ENCODE measurements around the gene TMEM236.

The TMEM236 gene

GRCh38 chr10:17733620-17734019, 18.4 kb upstream of the TMEM236 start:
- Histone ChIP-seq H3K9me3 (ENCODE audit: insufficient read depth, low read length) (no peaks in the 10 kb centered on the region), H3K4me1 (ENCODE audit: insufficient read depth, insufficient read length) (no peaks in the 10 kb centered on the region), H3K36me3 (ENCODE audit: insufficient read depth, insufficient read length, low read length) (no peaks in the 10 kb centered on the region), H3K4me3 (ENCODE audit: insufficient read length, low read depth) (no peak overlapping the region), H3K9ac (ENCODE audit: insufficient read length, low read depth) (no peak overlapping the region), H3K27me3 (ENCODE audit: insufficient read depth, insufficient read length) (no peaks in the 10 kb centered on the region)
- TF ChIP-seq SUZ12 (IDR thresholded peaks at IDR 0.05; ENCODE audit: extremely low read depth, insufficient read depth, insufficient read length) (no peak), YY1 (IDR thresholded peaks at IDR 0.05; ENCODE audit: insufficient read depth, insufficient read length) (no peak), ZNF274 (IDR thresholded peaks at IDR 0.05; ENCODE audit: low read depth, low read length) (no peak)
- no peak for DNase-seq (ENCODE audit: low read depth, low spot score)

GRCh38 chr10:17734432-17735080, 17.4 kb upstream of the TMEM236 start:
- no peaks in the 10 kb centered on the region for H3K9me3 ChIP-seq (ENCODE audit: insufficient read depth, low read length)
- no peaks in the 10 kb centered on the region for H3K4me1 ChIP-seq (ENCODE audit: insufficient read depth, insufficient read length)
- H3K4me3 ChIP-seq (ENCODE audit: insufficient read length, low read depth): no peak overlapping the region
- DNase-seq (ENCODE audit: low read depth, low spot score): no peak
- no peaks in the 10 kb centered on the region for H3K27me3 ChIP-seq (ENCODE audit: insufficient read depth, insufficient read length)
- no peaks in the 10 kb centered on the region for H3K36me3 ChIP-seq (ENCODE audit: insufficient read depth, insufficient read length, low read length)
- no peak for TF ChIP-seq YY1 (IDR thresholded peaks at IDR 0.05; ENCODE audit: insufficient read depth, insufficient read length)
- TF ChIP-seq SUZ12 (IDR thresholded peaks at IDR 0.05; ENCODE audit: extremely low read depth, insufficient read depth, insufficient read length): no peak
- no peak for TF ChIP-seq ZNF274 (IDR thresholded peaks at IDR 0.05; ENCODE audit: low read depth, low read length)
- H3K9ac ChIP-seq (ENCODE audit: insufficient read length, low read depth): no peak overlapping the region

GRCh38 chr10:17735166-17735941, 16.6 kb upstream of the TMEM236 start:
- no peaks in the 10 kb centered on the region for H3K36me3 ChIP-seq (ENCODE audit: insufficient read depth, insufficient read length, low read length)

GRCh38 chr10:17736223-17736622, 15.8 kb upstream of the TMEM236 start:
- Histone ChIP-seq H3K27me3 (ENCODE audit: insufficient read depth, insufficient read length) (no peaks in the 10 kb centered on the region), H3K9me3 (ENCODE audit: insufficient read depth, low read length) (no peaks in the 10 kb centered on the region)

More at GRCh38 chr10:17735166-17735941, 16.6 kb upstream of the TMEM236 start:
- H3K4me3 ChIP-seq (ENCODE audit: insufficient read length, low read depth): no peak overlapping the region
- H3K9ac ChIP-seq (ENCODE audit: insufficient read length, low read depth): no peak overlapping the region
- no peak for DNase-seq (ENCODE audit: low read depth, low spot score)
- H3K27me3 ChIP-seq (ENCODE audit: insufficient read depth, insufficient read length): no peaks in the 10 kb centered on the region
- no peaks in the 10 kb centered on the region for H3K9me3 ChIP-seq (ENCODE audit: insufficient read depth, low read length)
- TF ChIP-seq YY1 (IDR thresholded peaks at IDR 0.05; ENCODE audit: insufficient read depth, insufficient read length) (no peak), SUZ12 (IDR thresholded peaks at IDR 0.05; ENCODE audit: extremely low read depth, insufficient read depth, insufficient read length) (no peak), ZNF274 (IDR thresholded peaks at IDR 0.05; ENCODE audit: low read depth, low read length) (no peak)
- no peaks in the 10 kb centered on the region for H3K4me1 ChIP-seq (ENCODE audit: insufficient read depth, insufficient read length)

GRCh38 chr10:17737027-17737965, 14.7 kb upstream of the TMEM236 start:
- Histone ChIP-seq H3K9ac (ENCODE audit: insufficient read length, low read depth) (no peak overlapping the region), H3K9me3 (ENCODE audit: insufficient read depth, low read length) (no peaks in the 10 kb centered on the region), H3K4me1 (ENCODE audit: insufficient read depth, insufficient read length) (no peaks in the 10 kb centered on the region), H3K4me3 (ENCODE audit: insufficient read length, low read depth) (no peak overlapping the region), H3K27me3 (ENCODE audit: insufficient read depth, insufficient read length) (no peaks in the 10 kb centered on the region), H3K36me3 (ENCODE audit: insufficient read depth, insufficient read length, low read length) (no peaks in the 10 kb centered on the region)
- TF ChIP-seq ZNF274 (IDR thresholded peaks at IDR 0.05; ENCODE audit: low read depth, low read length) (no peak), YY1 (IDR thresholded peaks at IDR 0.05; ENCODE audit: insufficient read depth, insufficient read length) (no peak), SUZ12 (IDR thresholded peaks at IDR 0.05; ENCODE audit: extremely low read depth, insufficient read depth, insufficient read length) (no peak)
- DNase-seq (ENCODE audit: low read depth, low spot score): peak; percentile 18

More at GRCh38 chr10:17736223-17736622, 15.8 kb upstream of the TMEM236 start:
- no peak for TF ChIP-seq YY1 (IDR thresholded peaks at IDR 0.05; ENCODE audit: insufficient read depth, insufficient read length)
- no peak for TF ChIP-seq ZNF274 (IDR thresholded peaks at IDR 0.05; ENCODE audit: low read depth, low read length)
- TF ChIP-seq SUZ12 (IDR thresholded peaks at IDR 0.05; ENCODE audit: extremely low read depth, insufficient read depth, insufficient read length): no peak
- Histone ChIP-seq H3K4me1 (ENCODE audit: insufficient read depth, insufficient read length) (no peaks in the 10 kb centered on the region), H3K36me3 (ENCODE audit: insufficient read depth, insufficient read length, low read length) (no peaks in the 10 kb centered on the region), H3K4me3 (ENCODE audit: insufficient read length, low read depth) (no peak overlapping the region), H3K9ac (ENCODE audit: insufficient read length, low read depth) (no peak overlapping the region)
- no peak for DNase-seq (ENCODE audit: low read depth, low spot score)

- Histone ChIP-seq H3K27me3 (ENCODE audit: insufficient read depth, insufficient read length) (no peaks in the 10 kb centered on the region), H3K4me1 (ENCODE audit: insufficient read depth, insufficient read length) (no peaks in the 10 kb centered on the region), H3K36me3 (ENCODE audit: insufficient read depth, insufficient read length, low read length) (no peaks in the 10 kb centered on the region), H3K4me3 (ENCODE audit: insufficient read length, low read depth) (no peak overlapping the region), H3K9me3 (ENCODE audit: insufficient read depth, low read length) (no peaks in the 10 kb centered on the region), H3K9ac (ENCODE audit: insufficient read length, low read depth) (no peak overlapping the region)
- DNase-seq (ENCODE audit: low read depth, low spot score): no peak
- TF ChIP-seq ZNF274 (IDR thresholded peaks at IDR 0.05; ENCODE audit: low read depth, low read length) (no peak), SUZ12 (IDR thresholded peaks at IDR 0.05; ENCODE audit: extremely low read depth, insufficient read depth, insufficient read length) (no peak), YY1 (IDR thresholded peaks at IDR 0.05; ENCODE audit: insufficient read depth, insufficient read length) (no peak)
These were observed 11.3 kb upstream of the TMEM236 start for GRCh38 chr10:17740668-17741067.
